WERI-Rb-1 (cell line): ENCODE results near the gene TMX3.

ENCODE experiments used
- DNase-seq: peaks from one replicate; pipeline ENCODE4 v3.0.0-alpha.2; 2020
- H3K27ac ChIP-seq: fragments of 250-450 bp; sonication (Bioruptor Pico); 2 replicates; pipeline ENCODE4 v1.5.1; 2020; ENCODE audit warnings: mild to moderate bottlenecking, moderate library complexity
- H3K27me3 ChIP-seq: fragments of 250-450 bp; sonication (Bioruptor Pico); 2 replicates; pipeline ENCODE4 v1.5.1; 2021; ENCODE audit warnings: mild to moderate bottlenecking, low read depth, moderate library complexity; ENCODE audit not compliant: insufficient read depth, severe bottlenecking
- H3K36me3 ChIP-seq: fragments of 250-450 bp; sonication (Bioruptor Pico); 2 replicates; pipeline ENCODE4 v1.5.1; 2020; ENCODE audit warnings: mild to moderate bottlenecking, moderate library complexity
- H3K4me3 ChIP-seq: 2 replicates; pipeline ENCODE4 v1.5.1; 2011; ENCODE audit warnings: low read depth, mild to moderate bottlenecking, control low read depth, low read length
- H3K9me3 ChIP-seq: fragments of 250-450 bp; sonication (Bioruptor Pico); 2 replicates; pipeline ENCODE4 v1.5.1; 2021; ENCODE audit warnings: mild to moderate bottlenecking, moderate library complexity; ENCODE audit not compliant: severe bottlenecking
- TF ChIP-seq, protein P1 (sequence below): IDR thresholded peaks from 2 replicates; pipeline ENCODE4 v1.5.1; 2011; ENCODE audit warnings: low read depth, mild to moderate bottlenecking, control low read depth, inconsistent platforms, low read length

The TMX3 gene

DNA sequence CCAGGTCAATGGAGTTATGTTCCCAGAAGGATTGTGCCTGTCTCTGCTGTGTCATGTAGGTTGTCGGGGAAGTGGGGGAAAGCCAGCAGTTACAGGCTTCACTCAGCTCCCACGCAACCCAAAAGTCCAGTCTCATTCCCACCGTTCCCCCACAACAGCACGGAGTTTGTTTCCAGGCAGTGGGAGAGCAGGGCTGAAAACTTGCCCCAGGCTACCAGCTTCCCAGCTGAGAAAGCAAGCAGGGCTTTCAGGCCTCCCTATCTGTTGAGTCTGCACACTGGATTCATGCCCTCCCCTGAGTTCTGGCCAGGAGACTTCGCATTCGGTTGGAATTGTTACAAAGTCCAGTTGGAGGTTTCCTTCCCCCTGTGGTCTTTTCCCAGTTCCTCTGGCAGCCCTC lies 76.3 kb downstream of the TMX3 start:
- Histone ChIP-seq H3K36me3 (no peaks in the 10 kb centered on the region), H3K4me3 (no peak overlapping the region), H3K9me3 (no peaks in the 10 kb centered on the region), H3K27me3 (no peaks in the 10 kb centered on the region), H3K27ac (no peak overlapping the region)
- no peak for DNase-seq
- TF ChIP-seq, protein P1, sequence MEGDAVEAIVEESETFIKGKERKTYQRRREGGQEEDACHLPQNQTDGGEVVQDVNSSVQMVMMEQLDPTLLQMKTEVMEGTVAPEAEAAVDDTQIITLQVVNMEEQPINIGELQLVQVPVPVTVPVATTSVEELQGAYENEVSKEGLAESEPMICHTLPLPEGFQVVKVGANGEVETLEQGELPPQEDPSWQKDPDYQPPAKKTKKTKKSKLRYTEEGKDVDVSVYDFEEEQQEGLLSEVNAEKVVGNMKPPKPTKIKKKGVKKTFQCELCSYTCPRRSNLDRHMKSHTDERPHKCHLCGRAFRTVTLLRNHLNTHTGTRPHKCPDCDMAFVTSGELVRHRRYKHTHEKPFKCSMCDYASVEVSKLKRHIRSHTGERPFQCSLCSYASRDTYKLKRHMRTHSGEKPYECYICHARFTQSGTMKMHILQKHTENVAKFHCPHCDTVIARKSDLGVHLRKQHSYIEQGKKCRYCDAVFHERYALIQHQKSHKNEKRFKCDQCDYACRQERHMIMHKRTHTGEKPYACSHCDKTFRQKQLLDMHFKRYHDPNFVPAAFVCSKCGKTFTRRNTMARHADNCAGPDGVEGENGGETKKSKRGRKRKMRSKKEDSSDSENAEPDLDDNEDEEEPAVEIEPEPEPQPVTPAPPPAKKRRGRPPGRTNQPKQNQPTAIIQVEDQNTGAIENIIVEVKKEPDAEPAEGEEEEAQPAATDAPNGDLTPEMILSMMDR: no peak

DNA sequence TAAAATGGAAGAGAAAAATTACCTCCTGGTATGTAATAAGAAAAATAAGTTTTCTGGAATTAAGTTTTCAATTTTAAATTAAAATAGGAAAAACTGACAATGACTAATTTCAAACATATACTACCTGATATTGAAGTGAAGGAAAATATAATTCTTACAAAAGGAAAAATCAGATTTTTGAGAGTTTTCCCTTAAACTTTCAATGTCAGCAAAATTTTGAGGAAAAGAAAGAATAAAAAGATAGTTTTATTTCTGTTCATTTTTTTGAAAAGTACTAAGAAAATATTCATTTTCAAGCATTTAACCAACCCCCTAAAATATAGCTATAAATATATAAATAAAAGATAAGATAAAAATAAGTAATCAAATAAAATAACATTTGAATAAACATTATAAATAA lies 87.1 kb downstream of the TMX3 start:
- no peak overlapping the region for H3K27ac ChIP-seq
- no peaks in the 10 kb centered on the region for H3K9me3 ChIP-seq
- no peak overlapping the region for H3K4me3 ChIP-seq
- H3K27me3 ChIP-seq: no peaks in the 10 kb centered on the region
- TF ChIP-seq, protein P1: no peak
- no peak for DNase-seq
- no peaks in the 10 kb centered on the region for H3K36me3 ChIP-seq
